Fibroblast of pulmonary artery (primary cell): ENCODE data around the gene PDE4D.
"Not testable (repeated sequence)": the region's sequence is repeated elsewhere in the genome, so short reads cannot be mapped to it uniquely, and the experiment has no call there.

ENCODE experiments used
- DNase-seq: peaks from one replicate; pipeline ENCODE4 v3.0.0-alpha.2; 2010; ENCODE audit warnings: low read depth
- H3K4me3 ChIP-seq: replicated peaks from 2 replicates; pipeline ENCODE4 v1.5.1; 2011; ENCODE audit warnings: low read depth, mild to moderate bottlenecking, control low read depth, low read length, moderate library complexity
- CTCF ChIP-seq: IDR thresholded peaks from 2 replicates; pipeline ENCODE4 v1.5.1; 2011; ENCODE audit warnings: mild to moderate bottlenecking, control low read depth, low read length, inconsistent platforms; ENCODE audit errors: missing control alignments

The PDE4D gene

DNA sequence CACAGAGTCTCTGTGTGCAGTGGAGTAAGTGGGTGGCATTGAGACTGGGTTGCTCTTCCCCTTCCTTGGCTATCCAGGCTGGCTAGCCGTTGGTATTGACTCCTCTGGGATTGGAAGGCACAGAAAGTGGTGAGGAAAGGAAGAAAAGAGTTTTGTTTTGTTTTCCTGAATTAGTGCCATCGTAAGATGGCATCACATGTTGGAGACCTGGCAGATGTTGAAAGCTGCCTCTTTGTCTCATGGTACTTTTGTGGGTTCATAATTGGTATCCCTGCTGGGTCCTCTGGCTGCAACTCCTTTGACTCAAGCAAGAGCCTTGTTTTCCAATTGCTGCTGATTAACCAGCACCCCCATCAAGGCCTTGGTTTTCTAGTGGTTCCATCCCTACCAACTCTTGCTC lies 293.8 kb downstream of the PDE4D start:
- no peak for DNase-seq
- no peak overlapping the region for H3K4me3 ChIP-seq
- no peak for TF ChIP-seq CTCF

GRCh38 chr5:59598547-59598874 lies 295.0 kb downstream of the PDE4D start:
- no peak for TF ChIP-seq CTCF
- peak; percentile 18 for DNase-seq
- peak overlapping the region; percentile 43 for H3K4me3 ChIP-seq

- TF ChIP-seq CTCF = no peak
- no peak for DNase-seq
- peak overlapping the region; percentile 43 for H3K4me3 ChIP-seq
Observed at GRCh38 chr5:59597690-59598546, 295.6 kb downstream of the PDE4D start.

- no peak for TF ChIP-seq CTCF
- H3K4me3 ChIP-seq = no peak overlapping the region
- DNase-seq = peak; percentile 69
Observed at GRCh38 chr5:59596586-59597350, 296.8 kb downstream of the PDE4D start.

- H3K4me3 ChIP-seq, DNase-seq: not testable (repeated sequence)
Observed at GRCh38 chr5:59594118-59594517, 299.4 kb downstream of the PDE4D start.

DNA sequence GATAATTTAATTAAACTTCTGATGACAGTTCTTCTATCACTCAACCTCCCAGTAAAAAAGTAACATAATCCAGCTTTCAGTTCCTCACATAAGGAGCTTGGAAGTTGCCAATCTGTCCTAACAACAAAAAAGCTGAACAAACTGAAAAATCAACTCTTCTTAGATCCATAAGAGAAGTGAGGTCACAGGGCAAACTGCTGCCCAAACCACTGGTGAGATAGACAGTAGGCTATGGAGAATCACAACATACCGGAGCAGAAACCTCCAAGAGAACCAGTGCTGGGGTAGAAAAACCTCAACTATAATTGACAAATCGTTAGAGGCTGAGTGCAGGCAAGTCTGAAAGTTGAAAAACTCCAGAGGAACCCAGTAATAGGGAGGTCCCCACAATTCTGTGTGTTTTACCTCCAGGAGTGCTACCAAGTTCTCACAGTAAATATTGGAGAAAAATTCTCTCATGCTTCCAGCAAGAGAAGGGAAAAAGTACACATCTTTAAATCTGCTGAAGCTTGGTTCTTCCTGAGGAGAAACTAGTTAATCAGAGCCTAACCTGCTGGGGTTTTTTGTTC lies 300.0 kb downstream of the PDE4D start:
- no peak for DNase-seq
- no peak overlapping the region for H3K4me3 ChIP-seq
- no peak for TF ChIP-seq CTCF

GRCh38 chr5:59592101-59592500 lies 301.4 kb downstream of the PDE4D start:
- no peak for TF ChIP-seq CTCF
- peak; percentile 36 for DNase-seq
- no peak overlapping the region for H3K4me3 ChIP-seq
